HCT116 (cell line): ENCODE data around the gene CIB1. TPM values are rescaled to one million over a fixed set of nuclear protein-coding genes. Genes with fewer than 3 reads are reported as not detected.

ENCODE experiments used
- ATAC-seq: fragments of 200-7000 bp; cut with Tn5 transposase; 2 replicates; pipeline ENCODE4 v1.9.1; 2020; ENCODE audit warnings: mild to moderate bottlenecking, moderate library complexity
- BruUV-seq: library from RNA; stranded (reverse); fragments of 400-500 nt; replicated peaks from 2 replicates; lab custom pipeline; 2021; lab: Mats Ljungman, UMichigan
- CTCF ChIA-PET: fragments of 300-600 bp; sonication (Branson Sonifier 250); formaldehyde crosslinking; loops from one replicate; lab custom pipeline; 2021; ENCODE audit warnings: antibody characterized with exemption; lab: Charles Lee
- POLR2A ChIA-PET: fragments of 300-600, 350-600 bp; sonication (Branson Sonifier 250); formaldehyde crosslinking; loops from one replicate; lab custom pipeline; 2021; ENCODE audit warnings: antibody characterized with exemption; lab: Charles Lee
- RAD21 ChIA-PET, 2 experiments: fragments of 300-600 bp; sonication (Branson Sonifier 250); formaldehyde crosslinking; loops; one replicate each; lab custom pipeline; 2023; ENCODE audit warnings: low total read pairs in 2 of 2; ENCODE audit not compliant: uncharacterized antibody in 2 of 2, unreplicated experiment in 2 of 2, low non-redundant PET in 1 of 2; lab: Charles Lee
- DNase-seq: peaks from one replicate; pipeline ENCODE4 v3.0.0-alpha.2; 2010; ENCODE audit warnings: low read depth, low spot score
- H2AFZ ChIP-seq: fragments of 200-600 bp; shearing (Covaris generic), sonication (generic); 2 replicates; pipeline ENCODE4 v1.6.1; 2017; ENCODE audit warnings: low read depth, mixed run types, mixed read lengths, antibody characterized with exemption, low read length; ENCODE audit not compliant: poor library complexity, severe bottlenecking
- H3K27ac ChIP-seq: 2 replicates; pipeline ENCODE4 v1.5.1; 2012; ENCODE audit warnings: low read depth, low read length
- H3K27me3 ChIP-seq: fragments of 200-600 bp; sonication (generic); 2 replicates; pipeline ENCODE4 v1.6.1; 2016; ENCODE audit warnings: mixed run types, low read length, mixed read lengths; ENCODE audit not compliant: insufficient read depth
- H3K36me3 ChIP-seq, 2 experiments: fragments of 200-500 bp in 1 of 2; fragments of 200-600 bp in 1 of 2; sonication (Bioruptor generic) in 1 of 2; sonication (generic) in 1 of 2; 2 replicates each; pipeline versions ENCODE4 v1.5.1 to v1.6.1; 2014 to 2016; ENCODE audit warnings: low read length in 2 of 2, inconsistent platforms in 1 of 2, mixed read lengths in 1 of 2, mixed run types in 1 of 2; ENCODE audit not compliant: insufficient read depth in 2 of 2, control insufficient read depth in 1 of 2
- H3K4me1 ChIP-seq, 2 experiments: fragments of 200-600 bp in 1 of 2; sonication (generic) in 1 of 2; 2 replicates each; pipeline versions ENCODE4 v1.5.1 to v1.6.1; 2012 to 2017; ENCODE audit warnings: low read length in 2 of 2, inconsistent platforms in 1 of 2, mild to moderate bottlenecking in 1 of 2, mixed read lengths in 1 of 2, mixed run types in 1 of 2, moderate library complexity in 1 of 2; ENCODE audit not compliant: insufficient read depth in 2 of 2, control insufficient read depth in 1 of 2
- H3K4me2 ChIP-seq: fragments of 200-600 bp; sonication (generic); 2 replicates; pipeline ENCODE4 v1.6.1; 2017; ENCODE audit warnings: mixed run types, low read length, mixed read lengths
- H3K4me3 ChIP-seq, 2 experiments: fragments of 200-600 bp in 1 of 2; sonication (generic) in 1 of 2; replicated peaks in 1 of 2; 2 replicates each; pipeline ENCODE4 v1.5.1; 2011 to 2016; ENCODE audit warnings: low read length in 2 of 2, control low read depth in 1 of 2, low read depth in 1 of 2, mild to moderate bottlenecking in 1 of 2, mixed read lengths in 1 of 2, mixed run types in 1 of 2
- H3K79me2 ChIP-seq: fragments of 200-600 bp; sonication (generic); 2 replicates; pipeline ENCODE4 v1.6.1; 2017; ENCODE audit warnings: mild to moderate bottlenecking, mixed run types, low read length, moderate library complexity, mixed read lengths; ENCODE audit not compliant: insufficient read depth
- H3K9ac ChIP-seq: fragments of 200-600 bp; sonication (generic); 2 replicates; pipeline ENCODE4 v1.6.1; 2016; ENCODE audit warnings: low read length, mixed read lengths
- H3K9me2 ChIP-seq: fragments of 200-600 bp; sonication (generic), shearing (Covaris generic); 2 replicates; pipeline ENCODE4 v1.6.1; 2017; ENCODE audit warnings: mixed run types, mild to moderate bottlenecking, moderate library complexity; ENCODE audit not compliant: insufficient read depth
- H3K9me3 ChIP-seq, 2 experiments: fragments of 200-500 bp in 1 of 2; fragments of 200-600 bp in 1 of 2; sonication (Bioruptor generic) in 1 of 2; sonication (generic) in 1 of 2; 2 replicates each; pipeline ENCODE4 v1.6.1; 2014 to 2017; ENCODE audit warnings: low read length in 2 of 2, mixed read lengths in 2 of 2, inconsistent platforms in 1 of 2, low read depth in 1 of 2, mild to moderate bottlenecking in 1 of 2, mixed run types in 1 of 2, moderate library complexity in 1 of 2; ENCODE audit not compliant: control insufficient read depth in 1 of 2, insufficient read depth in 1 of 2
- H4K20me1 ChIP-seq: fragments of 200-600 bp; sonication (generic), shearing (Covaris generic); 2 replicates; pipeline ENCODE4 v1.6.1; 2017; ENCODE audit warnings: mixed run types, mild to moderate bottlenecking, moderate library complexity; ENCODE audit not compliant: insufficient read depth
- ATF3 ChIP-seq: IDR thresholded peaks from 2 replicates; pipeline ENCODE4 v1.6.1; 2012
- CBX3 ChIP-seq: IDR thresholded peaks from 2 replicates; pipeline ENCODE4 v1.6.1; 2012; ENCODE audit warnings: low read depth
- CEBPB ChIP-seq: IDR thresholded peaks from 2 replicates; pipeline ENCODE4 v1.6.1; 2012; ENCODE audit warnings: low read depth
- ELF1 ChIP-seq: IDR thresholded peaks from 2 replicates; pipeline ENCODE4 v1.6.1; 2012; ENCODE audit warnings: low read depth, borderline replicate concordance
- EZH2 ChIP-seq: fragments of 200-600 bp; sonication (generic); IDR thresholded peaks from 2 replicates; pipeline ENCODE4 v1.6.1; 2017; ENCODE audit warnings: antibody characterized with exemption, mixed run types
- EZH2phosphoT487 ChIP-seq: fragments of 200-600 bp; IDR thresholded peaks from 2 replicates; pipeline ENCODE4 v1.6.1; 2018; ENCODE audit warnings: antibody characterized with exemption, borderline replicate concordance
- FOSL1 ChIP-seq: IDR thresholded peaks from 2 replicates; pipeline ENCODE4 v1.6.1; 2012; ENCODE audit warnings: low read depth
- JUND ChIP-seq: IDR thresholded peaks from 2 replicates; pipeline ENCODE4 v1.6.1; 2012
- POLR2A ChIP-seq: IDR thresholded peaks from 2 replicates; pipeline ENCODE4 v1.7.0; 2011; ENCODE audit warnings: borderline replicate concordance; ENCODE audit not compliant: insufficient read depth, insufficient read length; ENCODE audit errors: extremely low read depth
- POLR2AphosphoS5 ChIP-seq: IDR thresholded peaks from 2 replicates; pipeline ENCODE4 v1.6.1; 2011; ENCODE audit warnings: mild to moderate bottlenecking, low read depth, low read length, moderate library complexity
- RAD21 ChIP-seq: IDR thresholded peaks from 2 replicates; pipeline ENCODE4 v1.6.1; 2012; ENCODE audit warnings: low read depth, mild to moderate bottlenecking
- REST ChIP-seq: IDR thresholded peaks from 2 replicates; pipeline ENCODE4 v1.6.1; 2012; ENCODE audit warnings: low read depth
- SIN3A ChIP-seq: IDR thresholded peaks from 2 replicates; pipeline ENCODE4 v1.6.1; 2012; ENCODE audit warnings: low read depth
- SP1 ChIP-seq: IDR thresholded peaks from 2 replicates; pipeline ENCODE4 v1.6.1; 2012; ENCODE audit warnings: low read depth
- SRF ChIP-seq: IDR thresholded peaks from 2 replicates; pipeline ENCODE4 v1.6.1; 2012; ENCODE audit warnings: low read depth
- YY1 ChIP-seq: IDR thresholded peaks from 2 replicates; pipeline ENCODE4 v1.6.1; 2011; ENCODE audit warnings: low read length, low read depth, moderate library complexity, mild to moderate bottlenecking; ENCODE audit not compliant: insufficient replicate concordance; ENCODE audit errors: extremely low read depth
- ZFX ChIP-seq: fragments of 450-650 bp; IDR thresholded peaks from 2 replicates; pipeline ENCODE4 v1.6.1; 2017
- ZNF274 ChIP-seq: fragments of 200-500 bp; sonication (Bioruptor generic); IDR thresholded peaks from 2 replicates; pipeline ENCODE4 v1.6.1; 2014; ENCODE audit warnings: mild to moderate bottlenecking, low read depth, low read length, inconsistent platforms
- intact Hi-C: fragments of 100-400 bp; cut with micrococcal nuclease; formaldehyde crosslinking; loops from 2 replicates; pipeline ENCODE4 v1.10.0; 2022
- total RNA-seq: library from RNA; stranded (reverse); gene quantifications from one replicate; pipeline ENCODE4 v1.2.1, GENCODE V29; 2021; ENCODE audit not compliant: unreplicated experiment
- TF ChIP-seq, protein P1 (sequence below): IDR thresholded peaks from 2 replicates; pipeline ENCODE4 v1.6.1; 2012

The CIB1 gene
- total RNA-seq, 1 experiment from 2014 or later, result 92.7 TPM

- no peak for ATAC-seq
- H3K4me1 ChIP-seq, result peaks cover 0 to 6% of the 10 kb centered on the region in 2 experiments; a peak in 2 of 4 replicates
- H3K27ac ChIP-seq, result no peak overlapping the region; the same call in 1 of the 2 replicates
- H3K27me3 ChIP-seq, result no peaks in the 10 kb centered on the region
- H4K20me1 ChIP-seq, result no peaks in the 10 kb centered on the region
- POLR2A ChIA-PET, result no interaction called here
- CTCF ChIA-PET, result no interaction called here
- H3K79me2 ChIP-seq, result 0 out of 2 replicates have a peak, but pooled peaks cover 2% of the 10 kb centered on the region
- H3K9me2 ChIP-seq, result no peaks in the 10 kb centered on the region
- H3K9ac ChIP-seq, result no peak overlapping the region
- BruUV-seq, result no TSS peak
- peaks cover 48% of the 10 kb centered on the region in 2 experiments for H3K36me3 ChIP-seq
- H3K4me2 ChIP-seq, result no peak overlapping the region
- intact Hi-C loops, result no loop called here
- TF ChIP-seq CBX3 (no peak), ZFX (no peak), SP1 (no peak), ELF1 (no peak), YY1 (no peak)
- H3K9me3 ChIP-seq, result no peaks in the 10 kb centered on the region
- RAD21 ChIA-PET, result no interaction called here
- H3K4me3 ChIP-seq, result no peak overlapping the region
- no peak overlapping the region for H2AFZ ChIP-seq
- no peak for DNase-seq
Observed at GRCh38 chr15:90225047-90225446, 8.7 kb downstream of the CIB1 start.

DNA sequence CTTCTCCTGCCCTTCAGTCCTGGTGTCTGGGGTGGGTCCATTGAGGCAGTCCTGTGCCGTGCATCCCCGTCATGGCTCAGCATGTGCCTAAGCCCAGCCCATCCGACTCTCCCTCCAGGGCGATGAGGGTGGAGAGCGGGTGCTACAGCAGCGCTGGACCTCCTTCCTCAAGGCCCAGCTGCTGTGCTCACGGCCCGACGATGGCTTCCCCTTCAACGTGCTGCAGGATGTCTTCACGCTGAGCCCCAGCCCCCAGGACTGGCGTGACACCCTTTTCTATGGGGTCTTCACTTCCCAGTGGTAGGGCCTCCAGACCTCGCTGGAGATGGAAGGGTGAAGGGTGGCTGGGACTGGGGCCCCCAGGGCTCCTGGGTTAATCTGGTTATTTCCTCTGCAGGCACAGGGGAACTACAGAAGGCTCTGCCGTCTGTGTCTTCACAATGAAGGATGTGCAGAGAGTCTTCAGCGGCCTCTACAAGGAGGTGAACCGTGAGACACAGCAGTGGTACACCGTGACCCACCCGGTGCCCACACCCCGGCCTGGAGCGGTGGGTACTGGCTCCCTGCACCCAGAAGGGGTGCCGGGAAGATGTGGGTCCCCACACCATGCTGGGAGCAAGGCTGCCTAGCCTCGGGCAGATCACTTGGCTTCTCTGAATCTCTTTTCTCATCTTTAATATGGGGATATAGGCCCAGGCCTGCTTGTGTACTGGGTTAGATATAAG lies 10.1 kb downstream of the CIB1 start:
- Histone ChIP-seq H3K9me3 (no peaks in the 10 kb centered on the region), H3K27me3 (no peaks in the 10 kb centered on the region), H3K36me3 (peaks cover 42 to 44% of the 10 kb centered on the region in 2 experiments), H3K4me2 (no peak overlapping the region), H3K4me1 (peaks cover 0 to 16% of the 10 kb centered on the region in 2 experiments; a peak in 3 of 4 replicates), H3K27ac (no peak overlapping the region), H2AFZ (no peak overlapping the region), H3K79me2 (peaks cover 9% of the 10 kb centered on the region; the same call in 1 of the 2 replicates), H3K9me2 (no peaks in the 10 kb centered on the region), H4K20me1 (no peaks in the 10 kb centered on the region), H3K4me3 (no peak overlapping the region), H3K9ac (no peak overlapping the region)
- DNase-seq, result no peak
- RAD21 ChIA-PET, result no interaction called here
- CTCF ChIA-PET, result no interaction called here
- intact Hi-C loops, result no loop called here
- BruUV-seq, result no TSS peak
- no peak for ATAC-seq
- POLR2A ChIA-PET, result interaction anchor here (2.4 kb wide), 1 partner anchor 10 kb away, joined by 8 read pairs; the partner anchor contains the start of genes CIB1 and GDPGP1
- TF ChIP-seq REST (no peak), ZNF274 (no peak), POLR2AphosphoS5 (no peak), ELF1 (no peak), SP1 (no peak), EZH2phosphoT487 (no peak), SRF (no peak), ATF3 (no peak), FOSL1 (no peak), EZH2 (no peak), CBX3 (no peak), SIN3A (no peak), POLR2A (no peak), CEBPB (no peak), JUND (no peak), ZFX (no peak), RAD21 (no peak)
- TF ChIP-seq, protein P1, sequence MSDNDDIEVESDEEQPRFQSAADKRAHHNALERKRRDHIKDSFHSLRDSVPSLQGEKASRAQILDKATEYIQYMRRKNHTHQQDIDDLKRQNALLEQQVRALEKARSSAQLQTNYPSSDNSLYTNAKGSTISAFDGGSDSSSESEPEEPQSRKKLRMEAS, result no peak
